ENCODE data around the gene HSDL2.
"Not testable (repeated sequence)": the region's sequence is repeated elsewhere in the genome, so short reads cannot be mapped to it uniquely, and the experiment has no call there.

Gene HSDL2

DNA sequence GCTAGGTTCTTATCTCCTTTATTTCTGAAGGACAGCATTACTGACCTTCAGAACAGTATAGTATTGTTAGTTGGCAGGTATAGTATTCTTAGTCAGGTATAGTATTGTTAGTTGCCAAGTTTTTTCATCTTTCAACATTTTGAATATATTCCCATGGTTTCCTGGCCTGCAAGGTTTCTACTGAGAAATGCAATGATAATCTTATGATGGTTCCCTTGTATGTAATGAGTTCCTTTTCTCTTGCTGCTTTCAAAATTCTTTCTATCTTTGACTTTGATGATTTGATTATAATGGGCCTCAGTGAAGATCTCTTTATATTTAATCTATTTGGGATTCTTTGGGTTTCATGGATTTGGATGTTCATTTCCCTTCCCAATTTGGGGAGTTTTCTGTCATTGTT, 12.4 kb upstream of the HSDL2 start:
- TF ChIP-seq POLR2A (IDR thresholded peaks at IDR 0.05; ENCODE audit: extremely low read depth, insufficient read length) (no peak), MYC (IDR thresholded peaks at IDR 0.05; ENCODE audit: low read depth, low read length) (no peak), CTCF (IDR thresholded peaks at IDR 0.05; ENCODE audit: low read depth, low read length) (no peak)
- TF ChIP-seq, protein P1, sequence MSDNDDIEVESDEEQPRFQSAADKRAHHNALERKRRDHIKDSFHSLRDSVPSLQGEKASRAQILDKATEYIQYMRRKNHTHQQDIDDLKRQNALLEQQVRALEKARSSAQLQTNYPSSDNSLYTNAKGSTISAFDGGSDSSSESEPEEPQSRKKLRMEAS (IDR thresholded peaks at IDR 0.05; ENCODE audit: low read depth, low read length), result no peak
- H3K4me3 ChIP-seq (ENCODE audit: low read depth, low read length), result no peak overlapping the region
- DNase-seq (ENCODE audit: low read depth), result no peak

DNA sequence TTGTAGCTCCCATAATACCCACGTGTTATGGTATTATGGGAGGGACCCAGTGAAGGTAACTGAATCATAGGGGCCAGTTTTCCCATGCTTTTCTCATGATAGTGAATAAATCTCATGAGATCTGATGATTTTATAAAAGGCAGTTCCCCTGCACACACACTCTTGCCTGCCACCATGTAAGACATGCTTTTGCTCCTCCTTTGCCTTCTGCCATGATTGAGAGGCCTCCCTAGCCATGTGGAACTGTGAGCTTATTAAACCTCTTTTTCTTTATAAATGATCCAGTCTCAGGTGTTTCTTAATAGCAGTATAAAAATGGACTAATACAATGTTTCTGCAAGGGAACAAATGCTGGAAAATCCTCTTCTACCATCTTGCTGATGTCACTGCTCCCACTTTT, 10.1 kb upstream of the HSDL2 start:
- TF ChIP-seq MYC (IDR thresholded peaks at IDR 0.05; ENCODE audit: low read depth, low read length) (no peak), POLR2A (IDR thresholded peaks at IDR 0.05; ENCODE audit: extremely low read depth, insufficient read length) (no peak), CTCF (IDR thresholded peaks at IDR 0.05; ENCODE audit: low read depth, low read length) (no peak)
- TF ChIP-seq, protein P1 (IDR thresholded peaks at IDR 0.05; ENCODE audit: low read depth, low read length), result no peak
- DNase-seq (ENCODE audit: low read depth), result no peak
- H3K4me3 ChIP-seq (ENCODE audit: low read depth, low read length), result no peak overlapping the region

DNA sequence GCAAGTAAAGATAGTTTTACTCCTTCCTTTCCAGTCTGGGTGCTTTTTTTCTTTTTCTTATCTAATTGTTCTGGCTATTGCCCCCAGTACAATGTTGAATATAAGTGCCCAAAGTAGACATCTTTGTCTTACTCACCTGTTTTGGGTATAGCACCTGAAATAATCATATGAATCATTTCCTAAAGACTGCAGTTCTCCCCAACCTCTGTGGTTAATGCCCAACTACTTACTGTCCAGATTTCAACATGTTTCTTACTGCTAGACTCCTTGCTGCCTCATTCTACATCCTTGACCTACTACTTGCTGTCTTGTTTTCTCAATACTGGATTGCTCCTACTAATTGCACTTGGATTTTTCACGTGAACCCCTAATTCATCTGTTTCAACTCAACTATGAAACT, 8.8 kb upstream of the HSDL2 start:
- no peak for DNase-seq (ENCODE audit: low read depth)
- no peak overlapping the region for H3K4me3 ChIP-seq (ENCODE audit: low read depth, low read length)
- TF ChIP-seq POLR2A (IDR thresholded peaks at IDR 0.05; ENCODE audit: extremely low read depth, insufficient read length) (no peak), MYC (IDR thresholded peaks at IDR 0.05; ENCODE audit: low read depth, low read length) (no peak), CTCF (IDR thresholded peaks at IDR 0.05; ENCODE audit: low read depth, low read length) (no peak)
- TF ChIP-seq, protein P1 (IDR thresholded peaks at IDR 0.05; ENCODE audit: low read depth, low read length), result no peak

GRCh38 chr9:112373666-112374065, 6.2 kb upstream of the HSDL2 start:
- not testable (repeated sequence) for H3K4me3 ChIP-seq (ENCODE audit: low read depth, low read length); DNase-seq (ENCODE audit: low read depth)

DNA sequence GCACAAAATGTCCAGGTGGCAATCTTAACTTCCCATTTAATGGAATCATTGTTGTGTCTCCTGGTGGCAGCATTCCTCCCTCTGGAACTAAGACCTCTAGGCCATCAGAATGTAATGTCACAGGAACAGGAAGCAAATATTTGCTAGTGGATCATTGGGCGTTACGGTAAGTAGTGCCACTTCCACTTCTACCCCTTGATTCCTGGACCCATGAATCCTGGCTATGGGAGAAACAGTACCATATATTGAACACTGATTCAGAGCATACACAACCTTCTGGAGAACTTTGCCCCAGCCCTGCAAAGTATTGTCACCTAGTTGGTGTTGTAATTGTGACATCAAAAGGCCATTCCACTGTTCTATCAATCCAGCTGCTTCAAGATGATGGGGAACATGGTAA, 5.7 kb upstream of the HSDL2 start:
- DNase-seq (ENCODE audit: low read depth); H3K4me3 ChIP-seq (ENCODE audit: low read depth, low read length): not testable (repeated sequence)

- DNase-seq (ENCODE audit: low read depth), result no peak
- H3K4me3 ChIP-seq (ENCODE audit: low read depth, low read length), result no peak overlapping the region
- TF ChIP-seq POLR2A (IDR thresholded peaks at IDR 0.05; ENCODE audit: extremely low read depth, insufficient read length), result no peak
- TF ChIP-seq, protein P1 (IDR thresholded peaks at IDR 0.05; ENCODE audit: low read depth, low read length), result no peak
These were observed 4.5 kb upstream of the HSDL2 start for GRCh38 chr9:112375361-112375760.

GRCh38 chr9:112377087-112377486, 2.8 kb upstream of the HSDL2 start:
- H3K4me3 ChIP-seq (ENCODE audit: low read depth, low read length), result peak overlapping the region; percentile 94
- DNase-seq (ENCODE audit: low read depth), result no peak
- TF ChIP-seq POLR2A (IDR thresholded peaks at IDR 0.05; ENCODE audit: extremely low read depth, insufficient read length) (no peak), CTCF (IDR thresholded peaks at IDR 0.05; ENCODE audit: low read depth, low read length) (no peak), MYC (IDR thresholded peaks at IDR 0.05; ENCODE audit: low read depth, low read length) (no peak)
- TF ChIP-seq, protein P1 (IDR thresholded peaks at IDR 0.05; ENCODE audit: low read depth, low read length), result no peak

All from NB4 (cell line).